ENCODE results near the gene EIF2B5.

DNA sequence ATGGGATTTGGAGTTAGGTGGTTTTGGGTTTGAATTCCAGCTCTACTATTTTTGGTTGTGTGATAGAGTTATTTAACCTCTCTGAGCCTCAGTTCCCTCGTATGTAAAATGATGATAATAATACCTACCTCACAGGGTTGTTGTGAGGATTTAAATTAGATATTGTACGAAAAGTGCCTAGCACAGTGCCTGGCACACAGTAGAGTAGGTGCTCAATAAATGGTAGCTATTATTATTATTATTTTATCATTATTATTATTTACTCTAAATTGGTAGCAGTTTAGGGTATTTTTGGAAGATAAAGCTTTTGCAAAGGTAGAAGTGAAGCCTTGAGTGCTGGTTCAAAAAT lies 38.2 kb downstream of the EIF2B5 start:
- TF ChIP-seq, protein P1, sequence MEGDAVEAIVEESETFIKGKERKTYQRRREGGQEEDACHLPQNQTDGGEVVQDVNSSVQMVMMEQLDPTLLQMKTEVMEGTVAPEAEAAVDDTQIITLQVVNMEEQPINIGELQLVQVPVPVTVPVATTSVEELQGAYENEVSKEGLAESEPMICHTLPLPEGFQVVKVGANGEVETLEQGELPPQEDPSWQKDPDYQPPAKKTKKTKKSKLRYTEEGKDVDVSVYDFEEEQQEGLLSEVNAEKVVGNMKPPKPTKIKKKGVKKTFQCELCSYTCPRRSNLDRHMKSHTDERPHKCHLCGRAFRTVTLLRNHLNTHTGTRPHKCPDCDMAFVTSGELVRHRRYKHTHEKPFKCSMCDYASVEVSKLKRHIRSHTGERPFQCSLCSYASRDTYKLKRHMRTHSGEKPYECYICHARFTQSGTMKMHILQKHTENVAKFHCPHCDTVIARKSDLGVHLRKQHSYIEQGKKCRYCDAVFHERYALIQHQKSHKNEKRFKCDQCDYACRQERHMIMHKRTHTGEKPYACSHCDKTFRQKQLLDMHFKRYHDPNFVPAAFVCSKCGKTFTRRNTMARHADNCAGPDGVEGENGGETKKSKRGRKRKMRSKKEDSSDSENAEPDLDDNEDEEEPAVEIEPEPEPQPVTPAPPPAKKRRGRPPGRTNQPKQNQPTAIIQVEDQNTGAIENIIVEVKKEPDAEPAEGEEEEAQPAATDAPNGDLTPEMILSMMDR (IDR thresholded peaks at IDR 0.05; ENCODE audit: low read depth, low read length, poor library complexity, severe bottlenecking) = no peak
- TF ChIP-seq EZH2phosphoT487 (IDR thresholded peaks at IDR 0.05; ENCODE audit: borderline replicate concordance, low read length) = no peak

Measured in DOHH2 (cell line).